Measurements from ENCODE around the gene CCDC149. TPM values are rescaled to one million over a fixed set of nuclear protein-coding genes. Genes with fewer than 3 reads are reported as not detected.

CCDC149 gene
- total and polyA plus RNA-seq, 2 of the 8 experiments (the other 6 are each of a cell fraction or from before 2014, with no cell fraction given), result 2.2 to 5.6 TPM

GRCh38 chr4:24777536-24778463 is 135.0 kb downstream of the CCDC149 start:
- Histone ChIP-seq H2BK15ac (ENCODE audit: low read length) (no peak overlapping the region), H2AFZ (ENCODE audit: low read length) (no peak overlapping the region), H4K8ac (ENCODE audit: extremely low read depth, insufficient read depth, low read length) (no peak overlapping the region), H4K20me1 (replicated peaks in 1 of 2; ENCODE audit: control insufficient read depth in 1 of 2, insufficient read depth in 2 of 2, low read length in 2 of 2) (no peaks in the 10 kb centered on the region), H3K23ac (ENCODE audit: insufficient read length) (no peak overlapping the region), H3K27me3 (replicated peaks in 1 of 4; ENCODE audit: control insufficient read depth in 3 of 4, extremely low read depth in 1 of 4, insufficient read depth in 3 of 4, low read length in 3 of 4) (peaks cover 0 to 2% (median 0%) of the 10 kb centered on the region in 4 experiments; a peak in 1 of 7 replicates), H4K5ac (ENCODE audit: insufficient read length, low read depth, low read length) (no peak overlapping the region), H3K79me1 (ENCODE audit: low read depth, low read length) (no peaks in the 10 kb centered on the region), H2BK120ac (replicated peaks; ENCODE audit: low read depth, low read length) (no peak overlapping the region), H3K9ac (replicated peaks in 1 of 4; ENCODE audit: extremely low read depth in 1 of 4, low read depth in 3 of 4, low read length in 3 of 4) (no peak overlapping the region), H2BK5ac (ENCODE audit: low read depth, low read length) (no peak overlapping the region), H3K79me2 (ENCODE audit: control insufficient read depth in 1 of 2, insufficient read depth in 2 of 2, low read length in 2 of 2) (no peaks in the 10 kb centered on the region), H3K27ac (ENCODE audit: low read depth, low read length) (no peak overlapping the region), H3K4me3 (ENCODE audit: extremely low read depth in 1 of 4, insufficient read depth in 2 of 4, low read depth in 3 of 4, low read length in 4 of 4) (no peak overlapping the region), H2BK12ac (ENCODE audit: low read depth, low read length) (no peak overlapping the region), H2AK5ac (ENCODE audit: low read depth, low read length) (no peak overlapping the region), H4K91ac (replicated peaks; ENCODE audit: insufficient read length, low read length) (no peak overlapping the region), H2BK20ac (ENCODE audit: low read length) (no peak overlapping the region), H3K14ac (ENCODE audit: insufficient read length) (no peak overlapping the region), H3K9me3 (ENCODE audit: insufficient read depth in 2 of 2, low read depth in 1 of 2, low read length in 1 of 2) (no peaks in the 10 kb centered on the region), H3K36me3 (ENCODE audit: control insufficient read depth in 2 of 4, insufficient read depth in 4 of 4, low read length in 3 of 4) (no peaks in the 10 kb centered on the region), H3K4me1 (replicated peaks in 1 of 4; ENCODE audit: control insufficient read depth in 3 of 4, insufficient read depth in 4 of 4, low read length in 3 of 4) (no peaks in the 10 kb centered on the region), H3K4ac (replicated peaks; ENCODE audit: insufficient read length, low read depth, low read length) (no peak overlapping the region), H3K56ac (replicated peaks; ENCODE audit: insufficient read length, low read depth, low read length) (no peak overlapping the region), H3K23me2 (ENCODE audit: low read depth, low read length) (no peaks in the 10 kb centered on the region), H3K4me2 (ENCODE audit: insufficient read depth in 1 of 2, low read depth in 2 of 2, low read length in 2 of 2) (no peak overlapping the region), H3K18ac (ENCODE audit: extremely low read depth, low read length) (no peak overlapping the region)
- ChIA-PET POLR2A (ENCODE audit: partially characterized antibody) (interaction anchor here (0.6 kb wide), 1 partner anchor 34 kb away, joined by 3 read pairs; no protein-coding TSS in a partner anchor), CTCF (ENCODE audit: partially characterized antibody) (interaction anchor here (0.7 to 1.7 kb wide), 3 partner anchors 16 to 32 kb away, joined by 3 read pairs; partner anchors contain the start of gene SOD3)
- FAIRE-seq, result no peak
- DNase-seq (ENCODE audit: low read depth in 1 of 2, low spot score in 2 of 2), result no peak
- WGBS, 2 experiments (ENCODE audit: extremely low coverage in 1 of 2, insufficient coverage in 1 of 2, insufficient read length in 1 of 2, insufficient replicate concordance in 2 of 2, low coverage in 1 of 2, low lambda C conversion rate in 2 of 2, missing lambda C conversion rate in 1 of 2), result 78% methylated on average over 11 of the region's 11 CpGs; no CpG with 5 or more reads in 1 of the 2 experiments
- TF ChIP-seq ATF2 (IDR thresholded peaks at IDR 0.05; ENCODE audit: low read length) (no peak), CREB1 (IDR thresholded peaks at IDR 0.05) (no peak), EGR1 (IDR thresholded peaks at IDR 0.05; ENCODE audit: borderline replicate concordance, low read depth, low read length) (no peak), ASH2L (IDR thresholded peaks at IDR 0.05; ENCODE audit: low read length) (no peak), USF2 (IDR thresholded peaks at IDR 0.05; ENCODE audit: low read length) (no peak), CEBPB (IDR thresholded peaks at IDR 0.05; ENCODE audit: low read depth, low read length) (no peak), SRF (IDR thresholded peaks at IDR 0.05; ENCODE audit: low read depth, low read length) (no peak), HDAC2 (IDR thresholded peaks at IDR 0.05; ENCODE audit: borderline replicate concordance in 1 of 2, low read depth in 2 of 2, low read length in 2 of 2) (no peak), KDM1A (IDR thresholded peaks at IDR 0.05; ENCODE audit: borderline replicate concordance, low read length) (no peak)
